Endothelial cell of umbilical vein (primary cell): ENCODE data around the gene YBX1.

Experiments used
- CTCF ChIP-seq, 2 donors: IDR thresholded peaks; 1 replicate in 1 of 2; 2 replicates in 1 of 2; pipeline ENCODE4 v1.5.1; 2011; ENCODE audit warnings: low read length in 2 of 2, mild to moderate bottlenecking in 2 of 2, moderate library complexity in 2 of 2, control low read depth in 1 of 2, inconsistent platforms in 1 of 2, low read depth in 1 of 2; ENCODE audit not compliant: insufficient read depth in 1 of 2; ENCODE audit errors: extremely low read depth in 1 of 2
- JUN ChIP-seq: IDR thresholded peaks from 2 replicates; pipeline ENCODE4 v1.6.1; 2011; ENCODE audit warnings: borderline replicate concordance, low read depth; ENCODE audit not compliant: insufficient read length, insufficient read depth
- POLR2A ChIP-seq: IDR thresholded peaks from 2 replicates; pipeline ENCODE4 v1.6.1; 2012; ENCODE audit warnings: low read depth, mild to moderate bottlenecking, control low read depth, low read length
- POLR2AphosphoS5 ChIP-seq: IDR thresholded peaks from 2 replicates; pipeline ENCODE4 v1.6.1; 2012; ENCODE audit warnings: low read depth, mild to moderate bottlenecking, control low read depth, low read length, moderate library complexity; ENCODE audit not compliant: insufficient read depth

GRCh38 chr1:42737986-42738677, 55.9 kb downstream of the YBX1 start:
- no peak for TF ChIP-seq CTCF (IDR thresholded peaks at IDR 0.05; ENCODE audit: extremely low read depth in 1 of 2, insufficient read depth in 1 of 2, low read depth in 1 of 2, low read length in 2 of 2)
- no peak for TF ChIP-seq POLR2AphosphoS5
- no peak for TF ChIP-seq POLR2A
- no peak for TF ChIP-seq JUN
